Astrocyte (in vitro differentiated cells and primary cell): ENCODE results near the gene SMARCD1.

Source experiments
- CTCF ChIP-seq: IDR thresholded peaks from 2 replicates; pipeline ENCODE4 v1.5.1; 2011; ENCODE audit warnings: low read depth, mild to moderate bottlenecking, inconsistent platforms, low read length, moderate library complexity; ENCODE audit not compliant: insufficient read depth
- EZH2 ChIP-seq: IDR thresholded peaks from 2 replicates; pipeline ENCODE4 v1.6.1; 2012; ENCODE audit warnings: mild to moderate bottlenecking, low read length, inconsistent platforms; ENCODE audit not compliant: insufficient read depth

- TF ChIP-seq EZH2 (no peak), CTCF (no peak)
Observed at GRCh38 chr12:50042693-50043092, 42.4 kb upstream of the SMARCD1 start.
